Lung microvascular endothelial cell (primary cell): Measurements from ENCODE around the gene MTARC1. TPM values are rescaled to one million over a fixed set of nuclear protein-coding genes. Genes with fewer than 3 reads are reported as not detected.

Experiments
- DNase-seq, 2 donors: peaks; one replicate each; pipeline versions ENCODE4 v3.0.0 to v3.0.0-alpha.2; 2010; ENCODE audit warnings: low read depth in 2 of 2
- total RNA-seq: library from RNA; depleted of rRNA; stranded (reverse); fragments of >200 nt; gene quantifications from 2 replicates; pipeline ENCODE4 v1.2.1, GENCODE V29; 2014

Gene MTARC1
- total RNA-seq, 1 donor from 2014 or later: 0.99 TPM

- DNase-seq: no peak
Observed at GRCh38 chr1:220770245-220770913, 16.3 kb upstream of the MTARC1 start.

GRCh38 chr1:220772846-220773245 is 13.9 kb upstream of the MTARC1 start:
- DNase-seq: no peak

GRCh38 chr1:220775240-220775853 is 11.4 kb upstream of the MTARC1 start:
- DNase-seq: peak; percentile 49 to 62

GRCh38 chr1:220776254-220776653 is 10.5 kb upstream of the MTARC1 start:
- no peak for DNase-seq

- peak; percentile 79 to 86 for DNase-seq
Observed at GRCh38 chr1:220776720-220777326, 9.9 kb upstream of the MTARC1 start.

GRCh38 chr1:220783453-220783852 is 3.3 kb upstream of the MTARC1 start:
- DNase-seq: no peak

GRCh38 chr1:220784751-220785150 is 2.0 kb upstream of the MTARC1 start:
- DNase-seq: no peak

- no peak for DNase-seq
Observed at GRCh38 chr1:220785166-220786056, 1.3 kb upstream of the MTARC1 start.

GRCh38 chr1:220786057-220786336 is 716 bp upstream of the MTARC1 start:
- no peak for DNase-seq

GRCh38 chr1:220787069-220787619 is 431 bp downstream of the MTARC1 start:
- no peak for DNase-seq

- DNase-seq: no peak
Observed at GRCh38 chr1:220788900-220789299, 2.2 kb downstream of the MTARC1 start.

GRCh38 chr1:220789532-220790147 is 2.9 kb downstream of the MTARC1 start:
- DNase-seq: no peak

- DNase-seq: peak; percentile 58 to 68
Observed at GRCh38 chr1:220791285-220791684, 4.6 kb downstream of the MTARC1 start.

- peak in 1 of 2 donors; percentile 21 for DNase-seq
Observed at GRCh38 chr1:220791956-220792355, 5.2 kb downstream of the MTARC1 start.

GRCh38 chr1:220796530-220796929 is 9.8 kb downstream of the MTARC1 start:
- no peak for DNase-seq

GRCh38 chr1:220797044-220797443 is 10.3 kb downstream of the MTARC1 start:
- DNase-seq: no peak

- DNase-seq: no peak
Observed at GRCh38 chr1:220797553-220797952, 10.8 kb downstream of the MTARC1 start.

GRCh38 chr1:220798338-220798737 is 11.6 kb downstream of the MTARC1 start:
- DNase-seq: no peak

- no peak for DNase-seq
Observed at GRCh38 chr1:220800262-220800661, 13.5 kb downstream of the MTARC1 start.

GRCh38 chr1:220803401-220804201 is 16.9 kb downstream of the MTARC1 start:
- DNase-seq: peak; percentile 57 to 66

- DNase-seq: no peak
Observed at GRCh38 chr1:220804202-220804586, 17.5 kb downstream of the MTARC1 start.
